HEK293T (cell line): Measurements from ENCODE around the gene ARHGAP28.

Source experiments
- CTBP1 ChIP-seq: fragments of 450-650 bp; IDR thresholded peaks from 2 replicates; pipeline ENCODE4 v1.6.1; 2016; ENCODE audit warnings: borderline replicate concordance
- FOXA1 ChIP-seq: fragments of 450-650 bp; IDR thresholded peaks from 2 replicates; pipeline ENCODE4 v1.6.1; 2016; ENCODE audit warnings: mild to moderate bottlenecking
- HDGF ChIP-seq: fragments of 450-650 bp; IDR thresholded peaks from 2 replicates; pipeline ENCODE4 v1.6.1; 2017; ENCODE audit warnings: antibody characterized with exemption, borderline replicate concordance
- LEF1 ChIP-seq: fragments of 450-650 bp; IDR thresholded peaks from 2 replicates; pipeline ENCODE4 v1.6.1; 2017; ENCODE audit warnings: mild to moderate bottlenecking, borderline replicate concordance
- SP1 ChIP-seq: fragments of 450-650 bp; IDR thresholded peaks from 2 replicates; pipeline ENCODE4 v1.6.1; 2017
- ZNF384 ChIP-seq: fragments of 450-650 bp; IDR thresholded peaks from 2 replicates; pipeline ENCODE4 v1.6.1; 2016

GRCh38 chr18:6874315-6874714, 144.8 kb downstream of the ARHGAP28 start:
- TF ChIP-seq SP1, result no peak
- TF ChIP-seq CTBP1, result no peak
- no peak for TF ChIP-seq FOXA1
- TF ChIP-seq ZNF384, result no peak
- no peak for TF ChIP-seq HDGF
- TF ChIP-seq LEF1, result no peak
